Testis (tissue), 2 donors: Measurements from ENCODE around the gene CCHCR1.

Experiments
- CTCF ChIP-seq, 3 experiments: fragments of 450-650 bp in 2 of 3; fragments of 200-600 bp in 1 of 3; sonication (generic) in 1 of 3; IDR thresholded peaks; one replicate each; pipeline ENCODE4 v1.5.1; 2016 to 2019; ENCODE audit warnings: antibody characterized with exemption in 3 of 3, mild to moderate bottlenecking in 2 of 3, moderate library complexity in 1 of 3
- POLR2A ChIP-seq: fragments of 450-650 bp; IDR thresholded peaks from one replicate; pipeline ENCODE4 v1.6.1; 2017; ENCODE audit warnings: antibody characterized with exemption, mild to moderate bottlenecking, moderate library complexity

DNA sequence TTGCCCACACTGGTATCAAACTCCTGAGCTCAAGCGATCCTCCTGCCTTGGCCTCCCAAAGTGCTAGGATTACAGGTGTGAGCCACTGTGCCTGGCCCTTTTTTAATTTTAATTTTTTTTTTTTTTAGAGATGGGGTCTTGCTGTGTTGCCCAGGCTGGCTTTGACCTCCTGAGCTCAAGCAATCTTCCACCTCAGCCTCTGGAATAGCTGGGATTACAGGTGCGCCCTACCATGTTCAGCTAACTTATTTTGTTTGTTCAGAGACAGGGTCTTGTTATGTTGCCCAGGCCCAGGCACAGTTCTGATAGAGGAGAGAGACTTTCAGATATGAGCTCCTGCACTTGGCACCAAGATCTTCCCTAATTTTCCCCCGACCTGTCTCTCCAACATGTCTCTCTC, 26.9 kb downstream of the CCHCR1 start:
- no peak for TF ChIP-seq POLR2A
- TF ChIP-seq CTCF (IDR thresholded peaks at IDR 0.05) = no peak
